Muscle of arm (tissue), 12 donors: ENCODE results near the gene HYAL3. TPM values are rescaled to one million over a fixed set of nuclear protein-coding genes. Genes with fewer than 3 reads are reported as not detected.
"Not testable (repeated sequence)": the region's sequence is repeated elsewhere in the genome, so short reads cannot be mapped to it uniquely, and the experiment has no call there.

Source experiments
- DNase-seq: peaks from one replicate; pipeline ENCODE4 v3.0.0-alpha.2; 2013
- polyA plus RNA-seq, 12 donors: library from polyadenylated mRNA; unstranded; fragments of 120-200 nt; gene quantifications; one replicate each; pipeline ENCODE4 v1.2.1, GENCODE V29; 2013; ENCODE audit not compliant: insufficient read length in 12 of 12

The HYAL3 gene
- polyA plus RNA-seq, 12 donors, result 1.2 to 4.4 (median 2.1) TPM; not detected in 2

DNA sequence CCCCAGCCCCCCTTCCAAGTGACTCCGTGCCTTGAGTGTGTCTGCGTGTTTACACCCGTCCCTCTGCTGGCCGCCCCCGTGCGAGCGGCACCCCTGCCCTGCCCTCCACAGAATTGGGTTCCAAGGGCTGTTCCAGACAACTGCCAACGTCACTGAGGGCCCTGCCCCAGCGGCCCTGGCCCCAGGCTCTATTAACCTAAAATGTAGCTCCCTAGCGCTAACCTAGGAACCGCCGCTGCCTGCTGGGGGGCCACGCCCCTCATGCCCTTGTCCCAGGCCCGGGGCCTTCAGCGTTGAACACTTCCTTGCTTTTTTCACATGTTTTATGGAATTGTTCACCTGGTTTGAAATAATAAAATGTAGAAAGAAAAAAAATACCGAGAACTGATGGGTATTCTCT is 40.2 kb downstream of the HYAL3 start:
- no peak for DNase-seq

DNA sequence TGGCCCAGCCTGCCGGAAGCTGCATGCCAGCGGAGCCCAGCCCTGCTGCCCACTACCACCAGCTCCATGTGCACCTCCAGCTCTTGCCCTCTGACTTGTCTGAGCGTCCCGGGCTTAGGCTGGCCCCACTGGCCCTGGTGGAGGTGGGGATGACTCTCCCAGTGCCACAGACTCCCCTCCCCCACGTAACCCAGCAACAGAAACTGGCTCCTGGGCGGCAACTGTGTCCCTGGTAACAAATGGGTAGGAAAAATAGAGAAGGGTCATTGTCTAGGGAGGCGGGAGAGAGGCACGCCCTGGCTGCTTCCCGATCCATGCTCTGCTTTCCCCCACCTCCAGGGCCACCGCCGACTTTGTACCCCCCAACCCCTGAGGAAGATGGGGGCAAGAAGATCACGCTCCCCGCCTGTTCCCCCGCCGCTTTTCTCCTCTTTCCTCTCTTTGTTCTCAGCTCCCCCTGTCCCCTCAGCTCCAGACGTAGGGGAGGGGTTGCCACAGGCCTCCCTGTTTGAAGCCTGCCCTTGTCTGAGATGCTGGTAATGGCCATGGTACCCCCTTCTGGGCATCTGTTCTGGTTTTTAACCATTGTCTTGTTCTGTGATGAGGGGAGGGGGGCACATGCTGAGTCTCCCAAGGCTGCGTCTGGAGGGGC is 41.0 kb downstream of the HYAL3 start:
- DNase-seq, result no peak

GRCh38 chr3:50256978-50257890 is 42.0 kb downstream of the HYAL3 start:
- DNase-seq, result no peak

DNA sequence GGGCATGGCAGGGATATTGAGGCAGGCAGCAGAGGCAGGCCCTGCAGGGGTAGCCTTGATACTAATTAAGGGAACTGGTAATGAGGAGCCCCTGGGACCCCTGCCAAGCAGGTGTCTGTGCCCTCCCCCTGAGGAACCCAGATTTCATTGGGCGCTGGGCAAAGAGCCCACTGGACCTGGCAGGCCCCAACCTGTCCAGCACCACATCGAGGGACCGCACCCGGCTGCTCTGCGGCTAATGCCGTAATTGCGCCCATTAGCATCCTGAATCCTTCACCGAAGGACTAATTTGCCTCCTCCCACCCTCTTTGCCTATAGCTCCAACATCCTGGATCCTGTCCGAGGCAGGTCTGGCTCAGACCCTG is 44.0 kb downstream of the HYAL3 start:
- no peak for DNase-seq

- DNase-seq, result no peak
Measured at GRCh38 chr3:50254577-50255250, 44.5 kb downstream of the HYAL3 start.

GRCh38 chr3:50251220-50251619 is 48.0 kb downstream of the HYAL3 start:
- DNase-seq, result no peak

- no peak for DNase-seq
Measured at GRCh38 chr3:50250514-50250913, 48.7 kb downstream of the HYAL3 start.

- DNase-seq, result no peak
Measured at GRCh38 chr3:50249457-50249856, 49.7 kb downstream of the HYAL3 start.

- DNase-seq, result no peak
Measured at GRCh38 chr3:50248387-50248786, 50.8 kb downstream of the HYAL3 start.

- DNase-seq, result no peak
Measured at GRCh38 chr3:50246517-50246954, 52.7 kb downstream of the HYAL3 start.

DNA sequence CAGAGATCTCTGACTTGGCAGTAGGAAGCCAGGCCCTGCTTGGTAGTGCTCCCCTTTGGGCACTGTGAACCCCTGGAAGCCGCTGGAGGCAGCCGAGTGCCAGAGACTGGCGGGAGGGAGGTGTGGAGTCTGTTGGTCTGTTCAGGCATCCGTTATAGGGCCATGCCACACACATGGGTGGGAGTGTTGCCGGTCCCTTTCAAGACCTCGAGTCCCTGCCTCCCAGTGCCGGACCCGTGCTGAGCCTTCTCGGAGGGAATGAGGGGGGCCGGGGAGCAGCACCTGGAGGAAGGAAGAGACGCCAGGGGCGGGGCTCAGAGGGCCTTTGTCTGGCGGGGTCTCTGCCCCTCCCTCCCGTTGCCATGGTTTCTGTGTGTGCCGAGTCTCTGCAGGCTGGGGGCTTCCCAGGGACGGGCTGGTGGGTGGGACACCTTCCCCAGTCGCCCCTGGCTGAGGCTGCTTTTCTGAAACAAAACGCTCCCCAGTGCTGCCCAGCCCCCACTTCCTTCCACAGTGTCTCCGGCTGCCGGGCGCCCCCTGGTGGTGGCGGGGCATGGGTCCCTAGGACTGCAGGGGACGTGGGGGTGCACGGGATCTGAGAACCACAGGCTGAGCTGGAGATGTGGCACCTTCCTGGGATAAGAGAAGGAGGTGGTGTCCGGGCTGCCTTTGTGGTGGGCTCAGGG is 53.2 kb downstream of the HYAL3 start:
- DNase-seq, result peak; percentile 88

- DNase-seq, result no peak
Measured at GRCh38 chr3:50245251-50245745, 53.9 kb downstream of the HYAL3 start.

DNA sequence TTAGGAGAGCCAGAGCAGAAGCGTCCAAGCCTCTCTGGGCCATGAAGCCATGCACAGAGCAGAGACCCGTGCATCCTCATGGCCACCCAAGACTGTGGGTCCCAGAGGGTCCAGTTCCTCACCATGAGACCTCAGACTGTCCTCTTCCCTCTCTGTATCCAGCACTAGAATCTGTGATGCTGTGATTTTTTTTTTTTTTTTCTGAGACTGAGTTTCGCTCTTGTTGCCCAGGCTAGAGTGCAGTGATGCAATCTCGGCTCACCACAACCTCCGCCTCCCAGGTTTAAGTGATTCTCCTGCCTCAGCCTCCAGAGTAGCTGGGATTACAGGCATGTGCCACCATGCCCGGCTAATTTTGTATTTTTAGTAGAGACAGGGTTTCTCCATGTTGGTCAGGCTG is 54.4 kb downstream of the HYAL3 start:
- DNase-seq, result not testable (repeated sequence)

GRCh38 chr3:50243543-50243895 is 55.7 kb downstream of the HYAL3 start:
- DNase-seq, result no peak

- DNase-seq, result no peak
Measured at GRCh38 chr3:50242851-50243542, 56.2 kb downstream of the HYAL3 start.

Other genes starting within 250 kb of the HYAL3 start
- gene RBM5, start 210.5 kb downstream of the HYAL3 start, polyA plus RNA-seq, result 100 to 1,000 TPM in 11 of 12 donors, not detected in 1; 122 to 278 (median 156) TPM
- 10 to 100 TPM in 9 of 12 donors, 1 to 10 TPM in 2, not detected in 1; 6.4 to 70.8 (median 14.0) TPM for gene SEMA3F, start 144.1 kb downstream of the HYAL3 start, polyA plus RNA-seq
- under 1 TPM in 3 of 12 donors, not detected in 9; 0.08 to 0.23 (median 0.21) TPM for gene GNAT1, start 107.8 kb downstream of the HYAL3 start, polyA plus RNA-seq
- 1 to 10 TPM in 10 of 12 donors, not detected in 2; 1.3 to 4.3 (median 3.1) TPM for gene SLC38A3, start 94.1 kb downstream of the HYAL3 start, polyA plus RNA-seq
- gene GNAI2, start 63.2 kb downstream of the HYAL3 start, polyA plus RNA-seq, result 100 to 1,000 TPM; 153 to 270 (median 174) TPM
- 10 to 100 TPM in 11 of 12 donors, not detected in 1; 30.1 to 92.7 (median 35.2) TPM for gene SEMA3B, start 30.3 kb downstream of the HYAL3 start, polyA plus RNA-seq
- 10 to 100 TPM in 10 of 12 donors, 1 to 10 TPM in 1, not detected in 1; 8.2 to 40.8 (median 26.1) TPM for gene LSMEM2, start 20.3 kb downstream of the HYAL3 start, polyA plus RNA-seq
- gene IFRD2, start 7.0 kb downstream of the HYAL3 start, polyA plus RNA-seq, result 10 to 100 TPM in 11 of 12 donors, not detected in 1; 33.8 to 53.7 (median 48.0) TPM
- gene NAA80, start within 50 bp of the HYAL3 start, polyA plus RNA-seq, result 10 to 100 TPM in 1 of 12 donors, 1 to 10 TPM in 9, not detected in 2; 4.5 to 12.5 (median 6.1) TPM
- 1 to 10 TPM in 8 of 12 donors, under 1 TPM in 2, not detected in 2; 0.95 to 3.3 (median 1.8) TPM for gene HYAL1, start 4.2 kb upstream of the HYAL3 start, polyA plus RNA-seq
- gene HYAL2, start 23.3 kb upstream of the HYAL3 start, polyA plus RNA-seq, result 10 to 100 TPM in 11 of 12 donors, not detected in 1; 30.9 to 43.9 (median 36.9) TPM
- 10 to 100 TPM in 11 of 12 donors, not detected in 1; 12.5 to 45.3 (median 15.9) TPM for gene TUSC2, start 28.8 kb upstream of the HYAL3 start, polyA plus RNA-seq
- 10 to 100 TPM in 11 of 12 donors, not detected in 1; 26.1 to 42.4 (median 33.0) TPM for gene RASSF1, start 41.4 kb upstream of the HYAL3 start, polyA plus RNA-seq
- gene ZMYND10, start 46.3 kb upstream of the HYAL3 start, polyA plus RNA-seq, result 1 to 10 TPM in 3 of 12 donors, under 1 TPM in 7, not detected in 2; 0.65 to 1.7 (median 0.83) TPM
- 10 to 100 TPM in 10 of 12 donors, 1 to 10 TPM in 1, not detected in 1; 7.5 to 21.8 (median 18.0) TPM for gene NPRL2, start 51.4 kb upstream of the HYAL3 start, polyA plus RNA-seq
- 1 to 10 TPM in 10 of 12 donors, not detected in 2; 4.3 to 7.8 (median 6.7) TPM for gene CYB561D2, start 51.5 kb upstream of the HYAL3 start, polyA plus RNA-seq
- 10 to 100 TPM in 11 of 12 donors, not detected in 1; 19.5 to 29.1 (median 22.9) TPM for gene TMEM115, start 60.1 kb upstream of the HYAL3 start, polyA plus RNA-seq
- 10 to 100 TPM in 2 of 12 donors, 1 to 10 TPM in 9, not detected in 1; 5.0 to 12.5 (median 7.7) TPM for gene CACNA2D2, start 204.2 kb upstream of the HYAL3 start, polyA plus RNA-seq